CD14-positive monocyte (primary cell): ENCODE measurements around the gene STK33. TPM values are rescaled to one million over a fixed set of nuclear protein-coding genes. Genes with fewer than 3 reads are reported as not detected.

Experiments used
- DNase-seq, 3 donors: peaks; one replicate each; pipeline ENCODE4 v3.0.0-alpha.2; 2011 to 2022
- H2AFZ ChIP-seq: 2 replicates; pipeline ENCODE4 v1.6.0; 2012; ENCODE audit warnings: mild to moderate bottlenecking, low read depth, low read length, inconsistent platforms; ENCODE audit not compliant: insufficient read depth, poor library complexity, severe bottlenecking
- H3K27ac ChIP-seq, 2 donors: 1 replicate in 1 of 2; 2 replicates in 1 of 2; pipeline ENCODE4 v1.5.1; 2012 to 2013; ENCODE audit warnings: low read length in 2 of 2, control low read depth in 1 of 2, inconsistent platforms in 1 of 2, low read depth in 1 of 2, mild to moderate bottlenecking in 1 of 2
- H3K27me3 ChIP-seq, 2 donors: one replicate each; pipeline versions ENCODE4 v1.6.0 to v1.6.1; 2011 to 2013; ENCODE audit warnings: low read length in 2 of 2; ENCODE audit not compliant: control insufficient read depth in 2 of 2, insufficient read depth in 2 of 2
- H3K36me3 ChIP-seq, 2 donors: replicated peaks in 1 of 2; 1 replicate in 1 of 2; 2 replicates in 1 of 2; pipeline versions ENCODE4 v1.5.1 to v1.6.1; 2012 to 2013; ENCODE audit warnings: low read length in 2 of 2, control low read depth in 1 of 2, inconsistent platforms in 1 of 2, mild to moderate bottlenecking in 1 of 2; ENCODE audit not compliant: insufficient read depth in 2 of 2, control insufficient read depth in 1 of 2
- H3K4me1 ChIP-seq, 2 donors: 1 replicate in 1 of 2; 2 replicates in 1 of 2; pipeline versions ENCODE4 v1.5.1 to v1.6.1; 2012 to 2013; ENCODE audit warnings: low read length in 2 of 2, control low read depth in 1 of 2, inconsistent platforms in 1 of 2, mild to moderate bottlenecking in 1 of 2, moderate library complexity in 1 of 2; ENCODE audit not compliant: insufficient read depth in 2 of 2, control insufficient read depth in 1 of 2
- H3K4me2 ChIP-seq: replicated peaks from 2 replicates; pipeline ENCODE3; 2012; ENCODE audit warnings: low read length, moderate library complexity, mild to moderate bottlenecking; ENCODE audit not compliant: poor library complexity, severe bottlenecking; ENCODE audit errors: extremely low read depth
- H3K4me3 ChIP-seq, 3 experiments: fragments of 200-600 bp in 1 of 3; sonication (generic) in 1 of 3; replicated peaks in 1 of 3; 1 replicate in 2 of 3; 2 replicates in 1 of 3; pipeline ENCODE4 v1.5.1; 2011 to 2013; ENCODE audit warnings: low read length in 3 of 3, mild to moderate bottlenecking in 3 of 3, control low read depth in 2 of 3, low read depth in 2 of 3, inconsistent platforms in 1 of 3, moderate library complexity in 1 of 3
- H3K79me2 ChIP-seq: 2 replicates; pipeline ENCODE4 v1.6.0; 2012; ENCODE audit warnings: mild to moderate bottlenecking, control low read depth, inconsistent platforms, low read length, moderate library complexity; ENCODE audit not compliant: insufficient read depth
- H3K9ac ChIP-seq: 2 replicates; pipeline ENCODE4 v1.6.0; 2017; ENCODE audit warnings: low read length, mild to moderate bottlenecking; ENCODE audit not compliant: insufficient read depth, poor library complexity, severe bottlenecking
- H3K9me3 ChIP-seq, 2 donors: replicated peaks in 1 of 2; 1 replicate in 1 of 2; 2 replicates in 1 of 2; pipeline versions ENCODE4 v1.5.1 to v1.6.1; 2012 to 2013; ENCODE audit warnings: low read length in 2 of 2, control low read depth in 1 of 2; ENCODE audit not compliant: control insufficient read depth in 1 of 2, insufficient read depth in 1 of 2
- H4K20me1 ChIP-seq: 2 replicates; pipeline ENCODE4 v1.6.0; 2012; ENCODE audit warnings: mild to moderate bottlenecking, low read length, control low read depth, moderate library complexity; ENCODE audit not compliant: insufficient read depth
- H3K27ac Mint-ChIP-seq, 7 donors: one replicate each; pipeline ENCODE4 v1.8.0; 2020; ENCODE audit warnings: mild to moderate bottlenecking in 7 of 7, mixed read lengths in 7 of 7, moderate library complexity in 6 of 7, inconsistent platforms in 2 of 7
- H3K27me3 Mint-ChIP-seq, 3 donors: one replicate each; pipeline ENCODE4 v1.8.0; 2021 to 2022; ENCODE audit warnings: low read depth in 3 of 3, mild to moderate bottlenecking in 3 of 3, mixed read lengths in 3 of 3, moderate library complexity in 3 of 3, inconsistent platforms in 1 of 3
- H3K36me3 Mint-ChIP-seq, 2 donors: one replicate each; pipeline ENCODE4 v1.8.0; 2020; ENCODE audit warnings: mixed read lengths in 2 of 2, inconsistent platforms in 1 of 2, mild to moderate bottlenecking in 1 of 2
- H3K4me1 Mint-ChIP-seq: one replicate; pipeline ENCODE4 v1.8.0; 2020; ENCODE audit warnings: mild to moderate bottlenecking, mixed read lengths
- H3K4me3 Mint-ChIP-seq, 2 donors: one replicate each; pipeline ENCODE4 v1.8.0; 2020; ENCODE audit warnings: mild to moderate bottlenecking in 2 of 2, mixed read lengths in 2 of 2, moderate library complexity in 1 of 2
- H3K9me3 Mint-ChIP-seq, 7 donors: one replicate each; pipeline ENCODE4 v1.8.0; 2020 to 2022; ENCODE audit warnings: mixed read lengths in 7 of 7, mild to moderate bottlenecking in 6 of 7, moderate library complexity in 6 of 7, inconsistent platforms in 2 of 7
- CTCF ChIP-seq: fragments of 200-600 bp; IDR thresholded peaks from one replicate; pipeline ENCODE4 v1.8.0; 2022; ENCODE audit warnings: antibody characterized with exemption, mild to moderate bottlenecking
- WGBS: methylation state at CpG from one replicate; pipeline ENCODE4 v1.1.5; 2013; ENCODE audit warnings: missing lambda C conversion rate; ENCODE audit not compliant: insufficient coverage; 5-methylcytosine and 5-hydroxymethylcytosine counted together
- intact Hi-C, 2 donors: fragments of 100-400 bp; cut with micrococcal nuclease; formaldehyde crosslinking; loops; one replicate each; pipeline versions ENCODE4 v1.15.0 to v1.15.1; 2023
- polyA plus RNA-seq, 3 donors: library from polyadenylated mRNA; depleted of rRNA in 1 of 3; unstranded in 2 of 3; stranded (reverse) in 1 of 3; fragments of 300-500 nt in 2 of 3; fragments of >200 nt in 1 of 3; fragmentation: Illumina TruSeq in 2 of 3; gene quantifications; 1 replicate in 2 of 3; 2 replicates in 1 of 3; pipeline ENCODE4 v1.2.3, GENCODE V29; 2012 to 2021

Gene STK33
- polyA plus RNA-seq, 3 donors = not detected

- Mint-ChIP-seq H3K9me3 (no peaks in the 10 kb centered on the region), H3K4me3 (no peak overlapping the region), H3K36me3 (peaks cover 3 to 6% of the 10 kb centered on the region in 2 donors), H3K27me3 (peaks cover 0 to 3% (median 1%) of the 10 kb centered on the region in 3 donors), H3K4me1 (peaks cover 5% of the 10 kb centered on the region), H3K27ac (peak overlapping the region in 1 of 7 donors; percentile 30)
- Histone ChIP-seq H3K27me3 (no peaks in the 10 kb centered on the region), H2AFZ (no peak overlapping the region), H3K36me3 (peaks cover 0 to 5% of the 10 kb centered on the region in 2 donors), H4K20me1 (no peaks in the 10 kb centered on the region), H3K4me2 (no peak overlapping the region), H3K9me3 (no peaks in the 10 kb centered on the region), H3K4me1 (no peaks in the 10 kb centered on the region), H3K4me3 (no peak overlapping the region), H3K9ac (no peak overlapping the region), H3K27ac (no peak overlapping the region), H3K79me2 (no peaks in the 10 kb centered on the region)
- 47% methylated on average over 3 of the region's 7 CpGs for WGBS
- intact Hi-C loops = no loop called here
- DNase-seq = no peak
- TF ChIP-seq CTCF = no peak
These were observed 16.6 kb upstream of the STK33 start for GRCh38 chr11:8610532-8611116.

- no peak overlapping the region for H3K4me3 Mint-ChIP-seq
- peaks cover 15% of the 10 kb centered on the region for H3K4me1 Mint-ChIP-seq
These were observed 14.6 kb upstream of the STK33 start for GRCh38 chr11:8608652-8609051.

More at GRCh38 chr11:8608652-8609051, 14.6 kb upstream of the STK33 start:
- H3K27me3 ChIP-seq = no peaks in the 10 kb centered on the region
- WGBS = 100% methylated on average over 1 of the region's 1 CpG
- H3K79me2 ChIP-seq = no peaks in the 10 kb centered on the region
- Mint-ChIP-seq H3K27me3 (peaks cover 2 to 4% (median 3%) of the 10 kb centered on the region in 3 donors), H3K9me3 (no peaks in the 10 kb centered on the region), H3K36me3 (peaks cover 0 to 4% of the 10 kb centered on the region in 2 donors), H3K27ac (no peak overlapping the region)
- no peak overlapping the region for H3K4me3 ChIP-seq
- no peaks in the 10 kb centered on the region for H4K20me1 ChIP-seq
- peaks cover 4 to 6% of the 10 kb centered on the region in 2 donors for H3K4me1 ChIP-seq
- H3K4me2 ChIP-seq = no peak overlapping the region
- no peak for DNase-seq
- H2AFZ ChIP-seq = no peak overlapping the region
- H3K36me3 ChIP-seq = no peaks in the 10 kb centered on the region
- intact Hi-C loops = no loop called here
- H3K9ac ChIP-seq = no peak overlapping the region
- H3K27ac ChIP-seq = no peak overlapping the region
- H3K9me3 ChIP-seq = no peaks in the 10 kb centered on the region
- no peak for TF ChIP-seq CTCF
